HL-60/S4 treated with retinoic acid at 250 ng/mL for 4 days and 3 days (cell line): Measurements from ENCODE around the gene TPM1.
"Not testable (repeated sequence)": the region's sequence is repeated elsewhere in the genome, so short reads cannot be mapped to it uniquely, and the experiment has no call there.

ENCODE experiments used
- in situ Hi-C: fragments of 300-500 bp; cut with MboI; formaldehyde crosslinking; loops from 2 replicates; pipeline ENCODE4 v1.7.0; 2022; ENCODE audit warnings: low sequenced_read_pairs

The TPM1 gene

GRCh38 chr15:63090887-63091286 lies 48.3 kb downstream of the TPM1 start:
- in situ Hi-C loops = no loop called here

GRCh38 chr15:63091679-63092446 lies 49.3 kb downstream of the TPM1 start:
- in situ Hi-C loops = no loop called here

- in situ Hi-C loops = no loop called here
These were observed 51.1 kb downstream of the TPM1 start for GRCh38 chr15:63093486-63094205.

GRCh38 chr15:63094495-63094931 lies 52.0 kb downstream of the TPM1 start:
- in situ Hi-C loops = no loop called here

- in situ Hi-C loops = no loop called here
These were observed 53.6 kb downstream of the TPM1 start for GRCh38 chr15:63096178-63096577.

GRCh38 chr15:63098901-63099300 lies 56.4 kb downstream of the TPM1 start:
- in situ Hi-C loops = not testable (repeated sequence)

- in situ Hi-C loops = not testable (repeated sequence)
These were observed 57.0 kb downstream of the TPM1 start for GRCh38 chr15:63099581-63099980.

- in situ Hi-C loops = no loop called here
These were observed 60.9 kb downstream of the TPM1 start for GRCh38 chr15:63103416-63103815.

- in situ Hi-C loops = no loop called here
These were observed 62.2 kb downstream of the TPM1 start for GRCh38 chr15:63104727-63105126.

GRCh38 chr15:63105354-63105753 lies 62.8 kb downstream of the TPM1 start:
- in situ Hi-C loops = not testable (repeated sequence)

GRCh38 chr15:63107895-63108546 lies 65.5 kb downstream of the TPM1 start:
- in situ Hi-C loops = no loop called here

GRCh38 chr15:63109498-63109897 lies 67.0 kb downstream of the TPM1 start:
- in situ Hi-C loops = no loop called here

- in situ Hi-C loops = no loop called here
These were observed 67.4 kb downstream of the TPM1 start for GRCh38 chr15:63109920-63110319.

- in situ Hi-C loops = no loop called here
These were observed 68.0 kb downstream of the TPM1 start for GRCh38 chr15:63110428-63111026.

GRCh38 chr15:63111481-63111880 lies 68.9 kb downstream of the TPM1 start:
- in situ Hi-C loops = no loop called here

- in situ Hi-C loops = no loop called here
These were observed 70.3 kb downstream of the TPM1 start for GRCh38 chr15:63112871-63113270.

- in situ Hi-C loops = no loop called here
These were observed 71.9 kb downstream of the TPM1 start for GRCh38 chr15:63114465-63114864.
